Activated B cell treated with CpG ODN at 0.5 μM for 24 hours (primary cell): ENCODE results near the gene KDM4B. TPM values are rescaled to one million over a fixed set of nuclear protein-coding genes. Genes with fewer than 3 reads are reported as not detected.

Source experiments
- ATAC-seq: fragments of 200-7000 bp; cut with Tn5 transposase; one replicate; pipeline ENCODE4 v1.10.0; 2021; ENCODE audit warnings: low read depth, mild to moderate bottlenecking, moderate library complexity
- CTCF ChIA-PET: fragments of 350-600 bp; sonication (Branson Sonifier 250); formaldehyde crosslinking; loops from one replicate; lab custom pipeline; 2021; ENCODE audit warnings: antibody characterized with exemption; lab: Charles Lee
- POLR2A ChIA-PET: fragments of 350-600 bp; sonication (Branson Sonifier 250); formaldehyde crosslinking; loops from one replicate; lab custom pipeline; 2021; ENCODE audit warnings: antibody characterized with exemption; lab: Charles Lee
- DNase-seq: peaks from one replicate; pipeline ENCODE4 v3.0.0; 2022
- H3K27ac Mint-ChIP-seq: one replicate; pipeline ENCODE4 v1.8.0; 2020; ENCODE audit warnings: mixed read lengths
- H3K27me3 Mint-ChIP-seq: one replicate; pipeline ENCODE4 v1.8.0; 2021; ENCODE audit warnings: mixed read lengths
- H3K36me3 Mint-ChIP-seq: one replicate; pipeline ENCODE4 v1.8.0; 2021; ENCODE audit warnings: low read depth, mixed read lengths
- H3K4me1 Mint-ChIP-seq: one replicate; pipeline ENCODE4 v1.8.0; 2021; ENCODE audit warnings: mixed read lengths
- H3K4me3 Mint-ChIP-seq: one replicate; pipeline ENCODE4 v1.8.0; 2020; ENCODE audit warnings: mild to moderate bottlenecking, mixed read lengths
- H3K9me3 Mint-ChIP-seq: one replicate; pipeline ENCODE4 v1.8.0; 2020; ENCODE audit warnings: mixed read lengths
- CTCF ChIP-seq: fragments of 200-600 bp; IDR thresholded peaks from one replicate; pipeline ENCODE4 v1.8.0; 2022; ENCODE audit warnings: antibody characterized with exemption, mild to moderate bottlenecking
- intact Hi-C: fragments of 100-400 bp; cut with micrococcal nuclease; formaldehyde crosslinking; loops from one replicate; pipeline ENCODE4 v1.15.1; 2024
- total RNA-seq: library from RNA; stranded (reverse); gene quantifications from 2 replicates; pipeline ENCODE4 v1.2.3, GENCODE V29; 2022

Gene KDM4B
- total RNA-seq, 1 donor from 2014 or later, result 88.9 TPM

GRCh38 chr19:5036698-5037563 is 68.0 kb downstream of the KDM4B start:
- no peak for TF ChIP-seq CTCF
- ATAC-seq (no peak), DNase-seq (no peak)
- H3K27me3 Mint-ChIP-seq, result no peaks in the 10 kb centered on the region
- no peak overlapping the region for H3K4me3 Mint-ChIP-seq
- intact Hi-C loops, result no loop called here
- CTCF ChIA-PET, result interaction anchor here (1.0 to 1.3 kb wide), 2 partner anchors 107 to 227 kb away, joined by 3 read pairs; no protein-coding TSS in a partner anchor
- POLR2A ChIA-PET, result no interaction called here
- no peak overlapping the region for H3K27ac Mint-ChIP-seq
- no peaks in the 10 kb centered on the region for H3K4me1 Mint-ChIP-seq
- no peaks in the 10 kb centered on the region for H3K9me3 Mint-ChIP-seq
- H3K36me3 Mint-ChIP-seq, result peaks cover 44% of the 10 kb centered on the region

GRCh38 chr19:5037936-5038335 is 69.0 kb downstream of the KDM4B start:
- Mint-ChIP-seq H3K4me3 (no peak overlapping the region), H3K27me3 (no peaks in the 10 kb centered on the region), H3K4me1 (no peaks in the 10 kb centered on the region), H3K27ac (no peak overlapping the region), H3K9me3 (no peaks in the 10 kb centered on the region), H3K36me3 (peaks cover 52% of the 10 kb centered on the region)
- CTCF ChIA-PET, result interaction anchor here (1.0 kb wide), 1 partner anchor 108 kb away, joined by 3 read pairs; no protein-coding TSS in a partner anchor
- intact Hi-C loops, result no loop called here
- POLR2A ChIA-PET, result no interaction called here
- ATAC-seq (no peak), DNase-seq (no peak)
- no peak for TF ChIP-seq CTCF

- ATAC-seq, result peak; percentile 42
- Mint-ChIP-seq H3K4me3 (no peak overlapping the region), H3K9me3 (no peaks in the 10 kb centered on the region), H3K27me3 (no peaks in the 10 kb centered on the region), H3K27ac (no peak overlapping the region), H3K4me1 (no peaks in the 10 kb centered on the region), H3K36me3 (peaks cover 54% of the 10 kb centered on the region)
- ChIA-PET CTCF (interaction anchor here (0.8 to 1.0 kb wide), 2 partner anchors 11 to 116 kb away, joined by 3 to 5 read pairs; no protein-coding TSS in a partner anchor), POLR2A (no interaction called here)
- DNase-seq, result no peak
- no peak for TF ChIP-seq CTCF
- intact Hi-C loops, result no loop called here
Measured at GRCh38 chr19:5038631-5039271, 69.8 kb downstream of the KDM4B start.

- intact Hi-C loops, result no loop called here
- TF ChIP-seq CTCF, result no peak
- Mint-ChIP-seq H3K36me3 (peaks cover 48% of the 10 kb centered on the region), H3K27me3 (no peaks in the 10 kb centered on the region), H3K4me1 (no peaks in the 10 kb centered on the region), H3K27ac (no peak overlapping the region), H3K4me3 (no peak overlapping the region), H3K9me3 (no peaks in the 10 kb centered on the region)
- no peak for DNase-seq
- ChIA-PET CTCF (interaction anchor here (0.8 to 1.0 kb wide), 2 partner anchors 10 to 114 kb away, joined by 3 to 5 read pairs; no protein-coding TSS in a partner anchor), POLR2A (no interaction called here)
- ATAC-seq, result no peak
Measured at GRCh38 chr19:5039642-5040543, 71.0 kb downstream of the KDM4B start.
